Keratinocyte (primary cell): ENCODE data around the gene MAGI2. TPM values are rescaled to one million over a fixed set of nuclear protein-coding genes. Genes with fewer than 3 reads are reported as not detected.
A peak's percentile ranks its signal among the peaks of the same experiment; 100 is the strongest.

Experiments used
- DNase-seq: peaks from one replicate; pipeline ENCODE4 v3.0.0-alpha.2; 2011; ENCODE audit warnings: low read depth, missing footprints, low spot score
- FAIRE-seq: peaks from 2 replicates; lab custom pipeline; 2011; peaks lifted over from hg19 to GRCh38; lab: Jason Lieb, UNC
- H2AFZ ChIP-seq: 2 replicates; pipeline ENCODE4 v1.6.0; 2012; ENCODE audit warnings: low read length, control low read depth, inconsistent platforms; ENCODE audit not compliant: control insufficient read depth
- H3K27ac ChIP-seq: 2 replicates; pipeline ENCODE4 v1.5.1; 2011; ENCODE audit warnings: low read length; ENCODE audit not compliant: control insufficient read depth, insufficient read depth
- H3K27me3 ChIP-seq: 3 replicates; pipeline ENCODE4 v1.6.0; 2011; ENCODE audit warnings: low read length; ENCODE audit not compliant: control insufficient read depth, insufficient read depth; ENCODE audit errors: extremely low read depth
- H3K36me3 ChIP-seq, 2 experiments: 2 replicates in 1 of 2; 3 replicates in 1 of 2; pipeline ENCODE4 v1.5.1; 2011; ENCODE audit warnings: low read length in 2 of 2, mild to moderate bottlenecking in 1 of 2; ENCODE audit not compliant: control insufficient read depth in 2 of 2, insufficient read depth in 2 of 2; ENCODE audit errors: extremely low read depth in 1 of 2
- H3K4me1 ChIP-seq: 3 replicates; pipeline ENCODE4 v1.5.1; 2011; ENCODE audit warnings: low read length; ENCODE audit not compliant: control insufficient read depth, insufficient read depth; ENCODE audit errors: extremely low read depth
- H3K4me2 ChIP-seq: 3 replicates; pipeline ENCODE4 v1.6.0; 2011; ENCODE audit warnings: low read depth, low read length; ENCODE audit not compliant: control insufficient read depth, insufficient read depth; ENCODE audit errors: extremely low read depth
- H3K4me3 ChIP-seq, 3 experiments: fragments of 200-600 bp in 1 of 3; sonication (generic) in 1 of 3; 2 replicates in 2 of 3; 3 replicates in 1 of 3; pipeline ENCODE4 v1.5.1; 2011 to 2016; ENCODE audit warnings: low read length in 3 of 3, mild to moderate bottlenecking in 3 of 3, control low read depth in 2 of 3, inconsistent platforms in 1 of 3, low read depth in 1 of 3, mixed read lengths in 1 of 3, mixed run types in 1 of 3, moderate library complexity in 1 of 3; ENCODE audit not compliant: control insufficient read depth in 2 of 3, insufficient read depth in 2 of 3; ENCODE audit errors: extremely low read depth in 1 of 3
- H3K79me2 ChIP-seq: 2 replicates; pipeline ENCODE4 v1.6.0; 2012; ENCODE audit warnings: low read length; ENCODE audit not compliant: control insufficient read depth, insufficient read depth
- H3K9ac ChIP-seq: 3 replicates; pipeline ENCODE4 v1.6.0; 2011; ENCODE audit warnings: low read length; ENCODE audit not compliant: control insufficient read depth, insufficient read depth; ENCODE audit errors: extremely low read depth
- H3K9me1 ChIP-seq: 3 replicates; pipeline ENCODE4 v1.6.0; 2011; ENCODE audit warnings: low read length; ENCODE audit not compliant: control insufficient read depth, insufficient read depth; ENCODE audit errors: extremely low read depth
- H3K9me3 ChIP-seq: 2 replicates; pipeline ENCODE4 v1.5.1; 2012; ENCODE audit warnings: low read depth, low read length; ENCODE audit not compliant: control insufficient read depth
- H4K20me1 ChIP-seq: 3 replicates; pipeline ENCODE4 v1.6.0; 2011; ENCODE audit warnings: low read length; ENCODE audit not compliant: control insufficient read depth, insufficient read depth; ENCODE audit errors: extremely low read depth
- CTCF ChIP-seq, 3 experiments: IDR thresholded peaks in 1 of 3; conservative IDR thresholded peaks in 1 of 3; optimal IDR thresholded peaks in 1 of 3; 2 replicates in 2 of 3; 3 replicates in 1 of 3; pipeline versions ENCODE3 to v1.5.1; 2011; ENCODE audit warnings: low read length in 3 of 3, mild to moderate bottlenecking in 3 of 3, moderate library complexity in 2 of 3, control low read depth in 1 of 3, inconsistent platforms in 1 of 3; ENCODE audit not compliant: insufficient read depth in 2 of 3; ENCODE audit errors: extremely low read depth in 1 of 3
- EZH2 ChIP-seq: IDR thresholded peaks from one replicate; pipeline ENCODE4 v1.6.1; 2012; ENCODE audit warnings: inconsistent platforms, mild to moderate bottlenecking, low read length, moderate library complexity
- dilution Hi-C: fragments of 300-500 bp; cut with MboI; formaldehyde crosslinking; loops from one replicate; pipeline ENCODE4 v1.7.0; 2020; ENCODE audit warnings: low sequenced_read_pairs; ENCODE audit not compliant: extremely low pct_ligation_motif_present
- polyA plus RNA-seq, 5 experiments: library from polyadenylated mRNA; depleted of rRNA in 3 of 5; stranded (reverse) in 3 of 5; stranded (forward) in 1 of 5; unstranded in 1 of 5; fragments of >200 nt; gene quantifications; 1 replicate in 1 of 5; 2 replicates in 3 of 5; 3 replicates in 1 of 5; pipeline versions ENCODE4 v1.2.1 to v1.2.3, GENCODE V29; 2011 to 2012; ENCODE audit warnings: missing spikeins in 2 of 5, low read depth in 1 of 5, low replicate concordance in 1 of 5

The MAGI2 gene
- polyA plus RNA-seq, 1 donor (not counting 4 experiments of a cell fraction or from before 2014, with no cell fraction given), result 0.07 TPM

- no peaks in the 10 kb centered on the region for H3K27me3 ChIP-seq
- no peaks in the 10 kb centered on the region for H4K20me1 ChIP-seq
- H3K4me2 ChIP-seq, result no peak overlapping the region
- dilution Hi-C loops, result no loop called here
- TF ChIP-seq CTCF (optimal IDR thresholded peaks at IDR 0.05 in 1 of 3, IDR thresholded peaks at IDR 0.05 in 1 of 3, conservative IDR thresholded peaks at IDR 0.05 in 1 of 3; ENCODE audit: extremely low read depth in 1 of 3, insufficient read depth in 2 of 3, low read length in 3 of 3) (no peak), EZH2 (no peak)
- FAIRE-seq (peak; percentile 46), DNase-seq (no peak)
- H3K4me1 ChIP-seq, result peaks cover 39% of the 10 kb centered on the region
- no peaks in the 10 kb centered on the region for H3K79me2 ChIP-seq
- H3K36me3 ChIP-seq, result no peaks in the 10 kb centered on the region
- no peak overlapping the region for H2AFZ ChIP-seq
- H3K4me3 ChIP-seq, result no peak overlapping the region
- H3K9ac ChIP-seq, result no peak overlapping the region
- no peaks in the 10 kb centered on the region for H3K9me3 ChIP-seq
- no peak overlapping the region for H3K27ac ChIP-seq
- H3K9me1 ChIP-seq, result no peaks in the 10 kb centered on the region
Observed at GRCh38 chr7:79287981-79288380, 165.5 kb downstream of the MAGI2 start.

GRCh38 chr7:79286181-79286580, 167.3 kb downstream of the MAGI2 start:
- H3K79me2 ChIP-seq, result no peaks in the 10 kb centered on the region
- no peak overlapping the region for H3K4me3 ChIP-seq
- FAIRE-seq (no peak), DNase-seq (no peak)
- dilution Hi-C loops, result no loop called here
- no peaks in the 10 kb centered on the region for H3K9me3 ChIP-seq
- H2AFZ ChIP-seq, result no peak overlapping the region
- H3K36me3 ChIP-seq, result no peaks in the 10 kb centered on the region
- no peaks in the 10 kb centered on the region for H3K9me1 ChIP-seq
- no peaks in the 10 kb centered on the region for H4K20me1 ChIP-seq
- TF ChIP-seq EZH2, result no peak
- TF ChIP-seq CTCF (optimal IDR thresholded peaks at IDR 0.05 in 1 of 3, IDR thresholded peaks at IDR 0.05 in 1 of 3, conservative IDR thresholded peaks at IDR 0.05 in 1 of 3; ENCODE audit: extremely low read depth in 1 of 3, insufficient read depth in 2 of 3, low read length in 3 of 3), result no peak
- no peak overlapping the region for H3K4me2 ChIP-seq
- no peak overlapping the region for H3K9ac ChIP-seq
- peaks cover 37% of the 10 kb centered on the region for H3K4me1 ChIP-seq
- no peaks in the 10 kb centered on the region for H3K27me3 ChIP-seq
- H3K27ac ChIP-seq, result no peak overlapping the region
